Measurements from ENCODE around the gene PIK3R3. TPM values are rescaled to one million over a fixed set of nuclear protein-coding genes. Genes with fewer than 3 reads are reported as not detected.

Gene PIK3R3
- total RNA-seq, 1 experiment from 2014 or later = 12.4 TPM

DNA sequence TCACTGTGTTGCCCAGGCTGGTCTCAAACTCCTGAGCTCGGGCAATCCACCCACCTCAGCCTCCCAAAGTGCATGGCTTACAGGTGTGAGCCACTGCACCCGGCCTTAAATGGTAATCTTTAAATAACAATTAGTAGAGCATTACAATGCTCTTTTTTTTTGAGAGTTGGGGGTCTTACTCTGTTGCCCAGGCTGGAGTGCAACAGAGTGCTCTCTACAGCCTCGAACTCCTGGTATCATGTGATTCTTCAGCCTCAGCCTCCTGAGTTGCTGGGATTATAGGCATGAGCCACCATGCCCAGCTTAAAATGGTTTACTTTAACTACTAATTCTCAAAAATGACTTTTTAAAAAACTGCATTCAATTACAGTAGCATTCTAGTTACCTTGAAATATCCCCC lies 52.2 kb downstream of the PIK3R3 start:
- H3K79me1 ChIP-seq (ENCODE audit: insufficient read depth, low read depth, low read length, poor library complexity, severe bottlenecking) = no peaks in the 10 kb centered on the region
- no peak overlapping the region for H2BK120ac ChIP-seq (ENCODE audit: low read depth, low read length, poor library complexity, severe bottlenecking)
- Mint-ChIP-seq H3K4me3 (no peak overlapping the region), H3K9me3 (no peaks in the 10 kb centered on the region), H3K4me1 (no peaks in the 10 kb centered on the region), H3K27me3 (ENCODE audit: low read depth) (no peaks in the 10 kb centered on the region), H3K27ac (no peak overlapping the region; a peak in 1 of 7 replicates), H3K36me3 (ENCODE audit: insufficient read depth in 1 of 3, low read depth in 3 of 3) (0 out of 7 replicates have a peak, but pooled peaks cover 0 to 2% (median 0%) of the 10 kb centered on the region in 3 experiments)
- no peak overlapping the region for H4K8ac ChIP-seq (replicated peaks; ENCODE audit: insufficient read length, low read depth, low read length)
- H2AFZ ChIP-seq (ENCODE audit: low read length) = no peak overlapping the region
- no peaks in the 10 kb centered on the region for H3K23me2 ChIP-seq (ENCODE audit: insufficient read length, low read depth, low read length, poor library complexity, severe bottlenecking)
- no CpG with 5 or more reads among the region's 3 CpGs for whole genome bisulfite sequencing (ENCODE audit: extremely low coverage, insufficient read length, low lambda C conversion rate)
- H3K9me3 ChIP-seq (ENCODE audit: control insufficient read depth, low read depth, low read length) = no peaks in the 10 kb centered on the region
- no peak overlapping the region for H3K4ac ChIP-seq (ENCODE audit: low read depth, low read length)
- no peaks in the 10 kb centered on the region for H3K27me3 ChIP-seq (ENCODE audit: insufficient read depth, low read length)
- TF ChIP-seq, protein P1, sequence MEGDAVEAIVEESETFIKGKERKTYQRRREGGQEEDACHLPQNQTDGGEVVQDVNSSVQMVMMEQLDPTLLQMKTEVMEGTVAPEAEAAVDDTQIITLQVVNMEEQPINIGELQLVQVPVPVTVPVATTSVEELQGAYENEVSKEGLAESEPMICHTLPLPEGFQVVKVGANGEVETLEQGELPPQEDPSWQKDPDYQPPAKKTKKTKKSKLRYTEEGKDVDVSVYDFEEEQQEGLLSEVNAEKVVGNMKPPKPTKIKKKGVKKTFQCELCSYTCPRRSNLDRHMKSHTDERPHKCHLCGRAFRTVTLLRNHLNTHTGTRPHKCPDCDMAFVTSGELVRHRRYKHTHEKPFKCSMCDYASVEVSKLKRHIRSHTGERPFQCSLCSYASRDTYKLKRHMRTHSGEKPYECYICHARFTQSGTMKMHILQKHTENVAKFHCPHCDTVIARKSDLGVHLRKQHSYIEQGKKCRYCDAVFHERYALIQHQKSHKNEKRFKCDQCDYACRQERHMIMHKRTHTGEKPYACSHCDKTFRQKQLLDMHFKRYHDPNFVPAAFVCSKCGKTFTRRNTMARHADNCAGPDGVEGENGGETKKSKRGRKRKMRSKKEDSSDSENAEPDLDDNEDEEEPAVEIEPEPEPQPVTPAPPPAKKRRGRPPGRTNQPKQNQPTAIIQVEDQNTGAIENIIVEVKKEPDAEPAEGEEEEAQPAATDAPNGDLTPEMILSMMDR (conservative IDR thresholded peaks at IDR 0.05) = no peak
- H2BK20ac ChIP-seq (ENCODE audit: low read depth, low read length, poor library complexity, severe bottlenecking) = no peak overlapping the region
- H3K4me2 ChIP-seq (ENCODE audit: insufficient read depth, insufficient read length, low read length) = no peak overlapping the region
- no peak overlapping the region for H2BK12ac ChIP-seq (ENCODE audit: insufficient read length, low read depth, low read length)
- no peaks in the 10 kb centered on the region for H3K79me2 ChIP-seq (ENCODE audit: insufficient read depth, low read length)
- no peak overlapping the region for H3K18ac ChIP-seq (ENCODE audit: insufficient read length, low read depth, low read length)
- no peak overlapping the region for H2BK5ac ChIP-seq (ENCODE audit: insufficient read length, low read length)
- H4K5ac ChIP-seq (ENCODE audit: insufficient read length, low read depth, low read length) = no peak overlapping the region
- no peak overlapping the region for H2BK15ac ChIP-seq (ENCODE audit: low read depth, low read length)
- H2AK5ac ChIP-seq (ENCODE audit: insufficient read length, low read length) = no peak overlapping the region
- no peak for DNase-seq
- H3K56ac ChIP-seq (ENCODE audit: insufficient read length, low read depth, low read length) = no peak overlapping the region
- no peak overlapping the region for H3K9ac ChIP-seq (ENCODE audit: extremely low read depth, insufficient read length, low read length)
- H3T11ph ChIP-seq (ENCODE audit: low read length) = no peak overlapping the region
- no peak overlapping the region for H3K14ac ChIP-seq (ENCODE audit: insufficient read depth, low read length)
- H4K91ac ChIP-seq (ENCODE audit: insufficient read length, low read depth, low read length) = no peak overlapping the region
- no peaks in the 10 kb centered on the region for H4K20me1 ChIP-seq (ENCODE audit: control insufficient read depth, insufficient read depth, insufficient read length)
- no peaks in the 10 kb centered on the region for H3K4me1 ChIP-seq (ENCODE audit: insufficient read depth, low read length)
- H3K23ac ChIP-seq (ENCODE audit: insufficient read length, low read depth, low read length) = no peak overlapping the region
- H3K27ac ChIP-seq (ENCODE audit: insufficient read length, low read depth, low read length) = no peak overlapping the region

Measured in H9 (cell line).